HEK293 (cell line): ENCODE measurements around the gene KRT78.

Experiments used
- CTCF ChIA-PET: fragments of 350-600 bp; formaldehyde crosslinking; extraction: SDS; loops from one replicate; lab custom pipeline; 2021; ENCODE audit warnings: antibody characterized with exemption; lab: Yijun Ruan, JAX
- POLR2A ChIA-PET: fragments of 300-600 bp; formaldehyde crosslinking; extraction: SDS; loops from one replicate; lab custom pipeline; 2020; ENCODE audit warnings: antibody characterized with exemption, inconsistent platforms; lab: Yijun Ruan, JAX
- H3K27ac ChIP-seq: fragments of 200-500 bp; sonication (Bioruptor generic); 2 replicates; pipeline ENCODE4 v1.5.1; 2014; ENCODE audit warnings: low read depth, low read length, control low read depth, inconsistent platforms; ENCODE audit errors: extremely low read depth
- H3K36me3 ChIP-seq, 2 experiments: fragments of 200-500 bp in 1 of 2; sonication (Bioruptor generic) in 1 of 2; 1 replicate in 1 of 2; 2 replicates in 1 of 2; pipeline ENCODE4 v1.5.1; 2014 to 2017; ENCODE audit warnings: inconsistent platforms in 2 of 2, low read length in 2 of 2; ENCODE audit not compliant: control insufficient read depth in 2 of 2, insufficient read depth in 1 of 2
- H3K4me1 ChIP-seq: fragments of 200-500 bp; sonication (Bioruptor generic); 2 replicates; pipeline ENCODE4 v1.5.1; 2014; ENCODE audit warnings: mild to moderate bottlenecking, low read length, inconsistent platforms; ENCODE audit not compliant: control insufficient read depth, insufficient read depth
- H3K4me3 ChIP-seq: 2 replicates; pipeline ENCODE4 v1.5.1; 2011; ENCODE audit warnings: low read depth, mild to moderate bottlenecking, control low read depth, low read length, moderate library complexity
- H3K9me3 ChIP-seq: fragments of 200-500 bp; sonication (Bioruptor generic); 2 replicates; pipeline ENCODE4 v1.5.1; 2014; ENCODE audit warnings: low read depth, low read length, inconsistent platforms; ENCODE audit not compliant: control insufficient read depth, insufficient read depth
- BCL11A ChIP-seq: fragments of 450-650 bp; formaldehyde crosslinking; IDR thresholded peaks from 2 replicates; pipeline ENCODE4 v1.5.1; 2016; ENCODE audit warnings: low read depth, missing biosample characterization, missing genetic modification characterization
- GLIS2 ChIP-seq: fragments of 450-650 bp; formaldehyde crosslinking; IDR thresholded peaks from 2 replicates; pipeline ENCODE4 v1.5.1; 2016; ENCODE audit warnings: missing biosample characterization, missing genetic modification characterization
- HOXA7 ChIP-seq: sonication (generic); formaldehyde crosslinking; IDR thresholded peaks from 2 replicates; pipeline ENCODE4 v1.8.1; 2022; ENCODE audit warnings: missing genetic modification reagents, borderline replicate concordance
- KLF1 ChIP-seq: fragments of 450-650 bp; formaldehyde crosslinking; IDR thresholded peaks from 2 replicates; pipeline ENCODE4 v1.5.1; 2016; ENCODE audit warnings: missing biosample characterization, missing genetic modification characterization
- KLF10 ChIP-seq: fragments of 450-650 bp; IDR thresholded peaks from 2 replicates; pipeline ENCODE4 v1.5.1; 2018; ENCODE audit warnings: missing biosample characterization, mild to moderate bottlenecking, missing genetic modification characterization
- PRDM1 ChIP-seq: fragments of 450-650 bp; formaldehyde crosslinking; IDR thresholded peaks from 2 replicates; pipeline ENCODE4; 2016; ENCODE audit warnings: missing biosample characterization, missing genetic modification characterization
- SP2 ChIP-seq: fragments of 450-650 bp; formaldehyde crosslinking; IDR thresholded peaks from 2 replicates; pipeline ENCODE4 v1.5.1; 2016; ENCODE audit warnings: missing biosample characterization, missing genetic modification characterization
- ZFHX2 ChIP-seq: fragments of 450-650 bp; formaldehyde crosslinking; conservative IDR thresholded peaks from 2 replicates; pipeline ENCODE4 v1.5.1; 2016; ENCODE audit warnings: missing biosample characterization, missing genetic modification characterization
- ZFP69B ChIP-seq: fragments of 450-650 bp; formaldehyde crosslinking; IDR thresholded peaks from 2 replicates; pipeline ENCODE4 v1.5.1; 2016; ENCODE audit warnings: missing biosample characterization, missing genetic modification characterization
- ZIC2 ChIP-seq: fragments of 450-650 bp; formaldehyde crosslinking; IDR thresholded peaks from 2 replicates; pipeline ENCODE4 v1.5.1; 2016; ENCODE audit warnings: missing biosample characterization, missing genetic modification characterization
- ZNF114 ChIP-seq: fragments of 450-650 bp; formaldehyde crosslinking; IDR thresholded peaks from 2 replicates; pipeline ENCODE4 v1.5.0; 2017; ENCODE audit warnings: missing biosample characterization, missing genetic modification characterization
- ZNF18 ChIP-seq: fragments of 450-650 bp; formaldehyde crosslinking; IDR thresholded peaks from 2 replicates; pipeline ENCODE4 v1.5.1; 2016; ENCODE audit warnings: missing biosample characterization, missing genetic modification characterization
- ZNF211 ChIP-seq: fragments of 450-650 bp; formaldehyde crosslinking; IDR thresholded peaks from 2 replicates; pipeline ENCODE4 v1.5.1; 2016; ENCODE audit warnings: low read depth, missing biosample characterization, missing genetic modification characterization
- ZNF248 ChIP-seq: fragments of 450-650 bp; formaldehyde crosslinking; IDR thresholded peaks from 2 replicates; pipeline ENCODE4 v1.5.1; 2017; ENCODE audit warnings: missing biosample characterization, missing genetic modification characterization
- ZNF558 ChIP-seq: fragments of 450-650 bp; formaldehyde crosslinking; IDR thresholded peaks from 2 replicates; pipeline ENCODE4 v1.5.1; 2016; ENCODE audit warnings: missing biosample characterization, missing genetic modification characterization
- ZNF654 ChIP-seq: fragments of 450-650 bp; formaldehyde crosslinking; IDR thresholded peaks from 2 replicates; pipeline ENCODE4 v1.5.1; 2016; ENCODE audit warnings: low read depth, missing biosample characterization, missing genetic modification characterization
- ZNF658 ChIP-seq: fragments of 450-650 bp; formaldehyde crosslinking; IDR thresholded peaks from 2 replicates; pipeline ENCODE4; 2016; ENCODE audit warnings: missing biosample characterization, missing genetic modification characterization
- ZNF660 ChIP-seq: fragments of 450-650 bp; IDR thresholded peaks from 2 replicates; pipeline ENCODE4 v1.5.1; 2018; ENCODE audit warnings: missing biosample characterization, mild to moderate bottlenecking, missing genetic modification characterization
- ZNF791 ChIP-seq: fragments of 450-650 bp; formaldehyde crosslinking; IDR thresholded peaks from 2 replicates; pipeline ENCODE4 v1.5.1; 2016; ENCODE audit warnings: missing biosample characterization, missing genetic modification characterization

KRT78 gene

GRCh38 chr12:52800259-52800917 lies 48.4 kb downstream of the KRT78 start:
- H3K36me3 ChIP-seq = no peaks in the 10 kb centered on the region
- H3K4me1 ChIP-seq = no peaks in the 10 kb centered on the region; the same call in 1 of the 2 replicates
- ChIA-PET CTCF (interaction anchor here (0.6 to 0.7 kb wide), 3 partner anchors 11 to 608 kb away, joined by 4 read pairs; partner anchors contain the start of gene KRT80), POLR2A (no interaction called here)
- no peak overlapping the region for H3K4me3 ChIP-seq
- no peak for TF ChIP-seq ZNF114 (tag by site-specific recombination)
- TF ChIP-seq HOXA7 (CRISPR knock-in tag) = no peak
- no peak for TF ChIP-seq BCL11A (tag by site-specific recombination)
- no peak for TF ChIP-seq ZNF18 (tag by site-specific recombination)
- TF ChIP-seq ZNF654 (tag by site-specific recombination) = no peak
- 0 out of 2 replicates have a peak, but pooled peaks have one; percentile 6 for TF ChIP-seq ZFHX2 (tag by site-specific recombination)
- TF ChIP-seq KLF1 (tag by site-specific recombination) = no peak
- TF ChIP-seq ZNF658 (tag by site-specific recombination) = no peak
- H3K9me3 ChIP-seq = no peaks in the 10 kb centered on the region
- H3K27ac ChIP-seq = no peak overlapping the region

GRCh38 chr12:52799505-52800211 lies 49.1 kb downstream of the KRT78 start:
- CTCF ChIA-PET = interaction anchor here (0.6 to 0.7 kb wide), 3 partner anchors 10 to 608 kb away, joined by 4 read pairs; partner anchors contain the start of gene KRT80
- no peak for TF ChIP-seq PRDM1 (tag by site-specific recombination)
- peak; percentile 41 for TF ChIP-seq ZIC2 (tag by site-specific recombination)
- no peak for TF ChIP-seq ZNF791 (tag by site-specific recombination)
- TF ChIP-seq, all 188 proteins: peak for 1
- no peaks in the 10 kb centered on the region; the same call in 1 of the 2 replicates for H3K4me1 ChIP-seq
- H3K9me3 ChIP-seq = no peaks in the 10 kb centered on the region
- no peaks in the 10 kb centered on the region for H3K36me3 ChIP-seq
- POLR2A ChIA-PET = no interaction called here
- H3K4me3 ChIP-seq = no peak overlapping the region
- H3K27ac ChIP-seq = no peak overlapping the region

GRCh38 chr12:52798671-52799504 lies 49.9 kb downstream of the KRT78 start:
- TF ChIP-seq ZNF248 (no peak), ZNF211 (tag by site-specific recombination) (no peak), GLIS2 (no peak), ZNF558 (tag by site-specific recombination) (no peak), ZNF660 (tag by site-specific recombination) (no peak), ZFP69B (tag by site-specific recombination) (no peak), SP2 (tag by site-specific recombination) (no peak), KLF10 (tag by site-specific recombination) (no peak)
- TF ChIP-seq, all 188 proteins: peak for 0
- Histone ChIP-seq H3K9me3 (no peaks in the 10 kb centered on the region), H3K4me3 (no peak overlapping the region), H3K4me1 (no peaks in the 10 kb centered on the region; the same call in 1 of the 2 replicates), H3K36me3 (no peaks in the 10 kb centered on the region), H3K27ac (no peak overlapping the region)
- ChIA-PET POLR2A (no interaction called here), CTCF (interaction anchor here (1.6 kb wide), 1 partner anchor 67 kb away, joined by 4 read pairs; no protein-coding TSS in a partner anchor)
